K562 (cell line): Measurements from ENCODE around the gene DCUN1D3. TPM values are rescaled to one million over a fixed set of nuclear protein-coding genes. Genes with fewer than 3 reads are reported as not detected.
A peak's percentile ranks its signal among the peaks of the same experiment; 100 is the strongest.

Experiments
- ATF4 ChIP-seq: fragments of 450-650 bp; formaldehyde crosslinking; IDR thresholded peaks from 2 replicates; pipeline ENCODE4 v1.4.0; 2022; ENCODE audit warnings: mild to moderate bottlenecking, moderate library complexity
- CXXC5 ChIP-seq: fragments of 250-450 bp; sonication (Bioruptor Pico); IDR thresholded peaks from 2 replicates; pipeline ENCODE4 v1.8.0; 2022; ENCODE audit warnings: inconsistent platforms, mild to moderate bottlenecking, moderate library complexity
- DDX20 ChIP-seq: fragments of 450-650 bp; IDR thresholded peaks from 2 replicates; pipeline ENCODE4 v1.6.1; 2016; ENCODE audit warnings: missing genetic modification characterization, low read depth, mild to moderate bottlenecking, missing compliant biosample characterization, moderate library complexity
- DIDO1 ChIP-seq: fragments of 450-650 bp; IDR thresholded peaks from 2 replicates; pipeline ENCODE4 v1.6.1; 2016; ENCODE audit warnings: low read depth, missing biosample characterization, missing genetic modification characterization
- ETS1 ChIP-seq: conservative IDR thresholded peaks from 2 replicates; pipeline ENCODE4 v1.6.1; 2011; ENCODE audit warnings: low read depth, mild to moderate bottlenecking, low read length; ENCODE audit not compliant: control insufficient read depth
- HDAC3 ChIP-seq: fragments of 450-650 bp; IDR thresholded peaks from 2 replicates; pipeline ENCODE4 v1.6.1; 2018; ENCODE audit warnings: borderline replicate concordance, mild to moderate bottlenecking, moderate library complexity; ENCODE audit not compliant: partially characterized antibody
- ID3 ChIP-seq, 2 experiments: fragments of 250-450 bp in 1 of 2; fragments of 450-650 bp in 1 of 2; sonication (Bioruptor Pico) in 1 of 2; IDR thresholded peaks; 2 replicates each; pipeline versions ENCODE4 v1.6.1 to v1.8.0; 2016 to 2021; ENCODE audit warnings: mild to moderate bottlenecking in 2 of 2, moderate library complexity in 2 of 2, missing compliant biosample characterization in 1 of 2, missing genetic modification characterization in 1 of 2
- KLF16 ChIP-seq: IDR thresholded peaks from 2 replicates; pipeline ENCODE4 v1.6.1; 2016; ENCODE audit warnings: antibody characterized with exemption
- MED1 ChIP-seq: sonication (generic); formaldehyde crosslinking; IDR thresholded peaks from 2 replicates; pipeline ENCODE4 v1.8.1; 2023; ENCODE audit warnings: missing genetic modification reagents, borderline replicate concordance
- MEF2D ChIP-seq: conservative IDR thresholded peaks from 2 replicates; pipeline ENCODE4 v1.6.1; 2016; ENCODE audit warnings: low read depth, missing genetic modification characterization, missing compliant biosample characterization
- MTA1 ChIP-seq: fragments of 450-650 bp; IDR thresholded peaks from 2 replicates; pipeline ENCODE4 v1.6.1; 2017; ENCODE audit warnings: borderline replicate concordance
- PTRF ChIP-seq: fragments of 450-650 bp; IDR thresholded peaks from 2 replicates; pipeline ENCODE4 v1.6.1; 2016; ENCODE audit warnings: mild to moderate bottlenecking, missing genetic modification characterization, missing compliant biosample characterization
- PTTG1 ChIP-seq: fragments of 450-650 bp; IDR thresholded peaks from 2 replicates; pipeline ENCODE4 v1.6.1; 2016; ENCODE audit warnings: low read depth, mild to moderate bottlenecking, missing genetic modification characterization, missing compliant biosample characterization
- RBM39 ChIP-seq: fragments of 200-400 bp; formaldehyde crosslinking; optimal IDR thresholded peaks from 2 replicates; pipeline ENCODE3; 2018; ENCODE audit warnings: low read depth, low read length
- SAFB ChIP-seq: fragments of 200-400 bp; formaldehyde crosslinking; IDR thresholded peaks from 2 replicates; pipeline ENCODE4 v1.6.1; 2017; ENCODE audit warnings: low read depth, low read length, borderline replicate concordance
- THRAP3 ChIP-seq: fragments of 450-650 bp; IDR thresholded peaks from 2 replicates; pipeline ENCODE4 v1.6.1; 2016; ENCODE audit warnings: mild to moderate bottlenecking, inconsistent platforms, borderline replicate concordance
- VEZF1 ChIP-seq: fragments of 200-800 bp; sonication (Bioruptor generic); IDR thresholded peaks from 2 replicates; pipeline ENCODE4 v1.6.1; 2017; ENCODE audit warnings: missing genetic modification characterization, missing compliant biosample characterization
- ZBTB17 ChIP-seq: fragments of 450-650 bp; formaldehyde crosslinking; IDR thresholded peaks from 2 replicates; pipeline ENCODE4 v1.4.0; 2020; ENCODE audit warnings: mild to moderate bottlenecking
- ZNF175 ChIP-seq: fragments of 200-800 bp; sonication (Bioruptor generic); IDR thresholded peaks from 2 replicates; pipeline ENCODE4 v1.6.1; 2016; ENCODE audit warnings: low read depth, mild to moderate bottlenecking, missing genetic modification characterization, missing compliant biosample characterization
- ZNF239 ChIP-seq: fragments of 250-450 bp; sonication (Bioruptor Pico); IDR thresholded peaks from 2 replicates; pipeline ENCODE4 v1.4.0; 2020; ENCODE audit warnings: mild to moderate bottlenecking
- ZNF395 ChIP-seq: fragments of 200-800 bp; sonication (Bioruptor generic); IDR thresholded peaks from 2 replicates; pipeline ENCODE4 v1.6.1; 2017; ENCODE audit warnings: missing genetic modification characterization, missing compliant biosample characterization
- ZNF764 ChIP-seq: fragments of 250-450 bp; sonication (Bioruptor Pico); IDR thresholded peaks from 2 replicates; pipeline ENCODE4 v1.4.0; 2020; ENCODE audit warnings: low read depth, mild to moderate bottlenecking, moderate library complexity
- ZNF766 ChIP-seq: fragments of 200-800 bp; sonication (Bioruptor generic); conservative IDR thresholded peaks from 2 replicates; pipeline ENCODE4 v1.6.1; 2016; ENCODE audit warnings: missing genetic modification characterization, missing compliant biosample characterization
- polyA plus RNA-seq, 8 experiments: library from polyadenylated mRNA; depleted of rRNA in 4 of 8; stranded (reverse) in 5 of 8; unstranded in 3 of 8; fragments of >200 nt; fragmentation: Nextera tagmentation in 2 of 8; fragmentation: Illumina TruSeq in 1 of 8; extraction: Ambion mirVana in 2 of 8; extraction: Trizol in 1 of 8; gene quantifications; 2 replicates each; pipeline versions ENCODE4 v1.2.1 to v1.2.3, GENCODE V29; 2011 to 2014; ENCODE audit warnings: inconsistent platforms in 1 of 8, missing spikeins in 1 of 8
- total RNA-seq, 7 experiments: library from RNA; depleted of rRNA in 6 of 7; stranded (reverse); fragments of >200 nt in 6 of 7; fragmentation: Illumina TruSeq in 2 of 7; extraction: Trizol in 2 of 7; gene quantifications; 2 replicates each; pipeline versions ENCODE4 v1.2.1 to v1.2.3, GENCODE V29; 2011 to 2021; ENCODE audit warnings: low replicate concordance in 1 of 7

Gene DCUN1D3
- total and polyA plus RNA-seq, 9 of the 15 experiments (the other 6 are each of a cell fraction or from before 2014, with no cell fraction given), result 1.0 to 4.7 (median 2.2) TPM

- TF ChIP-seq ATF4 (CRISPR knock-in tag) (0 out of 2 replicates have a peak, but pooled peaks have one; percentile 19), ID3 (CRISPR knock-in tag; IDR thresholded peaks at IDR 0.05) (no peak), ID3 (tag; IDR thresholded peaks at IDR 0.05) (0 out of 2 replicates have a peak, but pooled peaks have one; percentile 29), DDX20 (tag) (peak; percentile 69), ZNF764 (CRISPR knock-in tag) (no peak), ZNF239 (CRISPR knock-in tag) (peak; percentile 72; the same call in 1 of the 2 replicates), ZNF395 (CRISPR knock-in tag) (0 out of 2 replicates have a peak, but pooled peaks have one; percentile 54), CXXC5 (CRISPR knock-in tag) (0 out of 2 replicates have a peak, but pooled peaks have one; percentile 31), KLF16 (no peak), DIDO1 (tag) (0 out of 2 replicates have a peak, but pooled peaks have one; percentile 17), MTA1 (no peak), ETS1 (no peak), THRAP3 (no peak), SAFB (no peak), VEZF1 (CRISPR knock-in tag) (no peak), ZNF175 (peak; percentile 74; the same call in 1 of the 2 replicates), HDAC3 (no peak), ZBTB17 (0 out of 2 replicates have a peak, but pooled peaks have one; percentile 29), PTRF (tag) (peak; percentile 63; the same call in 1 of the 2 replicates), MED1 (CRISPR knock-in tag) (no peak), PTTG1 (tag) (peak; percentile 79), RBM39 (no peak), MEF2D (peak; percentile 62), ZNF766 (peak; percentile 78)
These were observed 13.8 kb downstream of the DCUN1D3 start (continued) for GRCh38 chr16:20886320-20886719.
